Left kidney (tissue), 2 donors: ENCODE results near the gene MRAP. TPM values are rescaled to one million over a fixed set of nuclear protein-coding genes. Genes with fewer than 3 reads are reported as not detected.
A peak's percentile ranks its signal among the peaks of the same experiment; 100 is the strongest.
"Not testable (repeated sequence)": the region's sequence is repeated elsewhere in the genome, so short reads cannot be mapped to it uniquely, and the experiment has no call there.

Source experiments
- DNase-seq: peaks from one replicate; pipeline ENCODE4 v3.0.0-alpha.2; 2013
- polyA plus RNA-seq: library from polyadenylated mRNA; unstranded; fragments of 120-200 nt; gene quantifications from one replicate; pipeline ENCODE4 v1.2.1, GENCODE V29; 2013; ENCODE audit not compliant: insufficient read length

MRAP gene
- polyA plus RNA-seq, 1 donor, result 0.33 TPM

DNA sequence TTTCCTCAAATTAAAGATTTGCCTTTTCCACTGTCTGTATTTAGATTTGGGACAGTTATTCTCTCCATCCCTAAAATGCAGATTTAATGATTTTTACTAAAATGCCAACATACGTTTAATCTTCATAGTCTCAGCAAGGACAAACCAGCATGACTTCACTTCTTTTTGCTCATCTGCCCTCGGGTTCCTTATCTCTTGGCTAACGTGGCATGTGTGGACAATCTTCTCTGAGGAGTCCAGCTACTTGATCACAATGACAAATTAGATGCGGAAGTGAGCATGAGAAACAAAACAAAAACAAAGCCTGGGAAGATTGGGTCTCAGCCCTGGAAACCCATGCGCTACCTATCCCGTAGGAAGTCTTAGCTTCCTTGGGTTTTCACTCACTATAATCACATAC lies 1.0 kb downstream of the MRAP start:
- DNase-seq, result no peak

DNA sequence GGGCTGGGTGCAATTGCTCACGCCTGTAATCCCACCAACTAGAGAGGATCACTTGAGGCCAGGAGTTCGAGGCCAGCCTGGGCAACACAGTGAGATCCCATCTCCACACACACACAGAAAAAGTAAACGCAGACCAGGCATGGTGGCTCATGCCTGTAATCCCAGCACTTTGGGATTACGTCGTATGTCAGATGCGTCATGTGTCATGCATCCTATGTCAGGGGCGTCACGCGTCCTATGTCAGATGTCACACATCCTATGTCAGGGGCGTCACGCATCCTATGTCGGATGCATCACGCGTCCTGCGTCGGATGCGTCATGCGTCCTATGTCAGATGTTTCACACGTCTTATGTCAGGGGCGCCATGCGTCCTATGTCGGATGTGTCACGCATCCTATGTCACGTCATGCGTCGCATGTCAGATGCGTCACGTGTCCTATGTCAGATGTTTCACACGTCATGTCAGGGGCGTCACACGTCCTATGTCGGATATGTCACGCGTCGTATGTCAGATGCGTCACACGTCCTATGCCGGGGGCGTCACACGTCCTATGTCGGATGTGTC lies 1.5 kb downstream of the MRAP start:
- no peak for DNase-seq

DNA sequence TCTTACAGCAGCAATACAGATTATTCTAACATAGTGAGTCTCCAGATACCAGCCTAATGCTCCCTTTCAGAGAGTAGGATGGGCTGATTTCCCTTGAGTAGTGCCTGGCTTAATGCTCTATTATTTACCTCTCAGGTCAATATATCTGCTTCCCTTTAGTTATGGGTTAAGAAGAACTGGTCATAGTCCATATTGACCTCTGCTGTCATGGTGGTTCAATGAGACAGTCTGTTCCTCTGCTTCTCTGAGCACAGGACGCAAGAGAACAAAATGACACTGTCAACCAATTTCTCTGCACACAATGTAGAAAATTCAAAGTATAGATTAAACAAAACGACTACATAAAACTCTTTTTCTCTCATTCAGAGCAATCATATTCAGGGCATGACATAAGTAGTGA lies 2.9 kb downstream of the MRAP start:
- DNase-seq, result no peak

DNA sequence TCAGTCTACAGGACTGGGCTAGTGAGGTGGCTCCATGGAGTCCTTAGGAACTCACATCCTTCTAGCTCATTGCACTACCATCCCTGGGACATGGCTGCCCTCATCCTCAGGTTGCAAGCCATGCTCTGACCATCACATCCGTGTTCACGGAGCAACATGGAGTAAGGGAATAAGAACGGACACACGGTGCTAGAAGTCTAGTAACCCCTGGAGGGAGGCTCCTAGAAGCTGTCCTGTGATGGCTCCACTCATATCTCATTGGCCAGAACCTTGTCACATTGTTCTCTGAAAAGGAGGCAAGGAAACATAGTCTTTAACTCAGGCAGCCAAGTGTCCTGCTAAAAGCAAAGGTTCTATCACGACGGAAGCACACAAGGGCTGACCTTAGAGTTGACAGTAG lies 3.9 kb downstream of the MRAP start:
- no peak for DNase-seq

DNA sequence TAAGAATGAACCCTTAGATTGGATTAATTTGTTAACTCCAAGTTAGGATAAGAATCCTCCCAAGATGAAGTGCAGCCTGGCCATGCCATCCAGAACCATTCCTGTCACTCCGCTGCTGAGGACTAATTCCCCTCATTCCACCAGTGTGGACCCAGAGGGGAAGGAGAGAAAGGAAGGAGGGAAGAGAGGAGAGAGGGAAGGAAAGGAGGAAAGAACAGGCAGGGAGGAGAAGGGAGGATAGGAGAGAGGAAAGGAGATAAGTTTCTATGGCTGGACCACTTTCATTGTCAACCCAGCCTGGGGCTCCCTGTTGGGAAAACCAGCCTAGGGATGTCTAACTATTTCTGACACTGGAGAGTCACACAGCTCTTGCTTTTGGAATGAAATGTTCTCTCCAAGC lies 4.7 kb downstream of the MRAP start:
- no peak for DNase-seq

DNA sequence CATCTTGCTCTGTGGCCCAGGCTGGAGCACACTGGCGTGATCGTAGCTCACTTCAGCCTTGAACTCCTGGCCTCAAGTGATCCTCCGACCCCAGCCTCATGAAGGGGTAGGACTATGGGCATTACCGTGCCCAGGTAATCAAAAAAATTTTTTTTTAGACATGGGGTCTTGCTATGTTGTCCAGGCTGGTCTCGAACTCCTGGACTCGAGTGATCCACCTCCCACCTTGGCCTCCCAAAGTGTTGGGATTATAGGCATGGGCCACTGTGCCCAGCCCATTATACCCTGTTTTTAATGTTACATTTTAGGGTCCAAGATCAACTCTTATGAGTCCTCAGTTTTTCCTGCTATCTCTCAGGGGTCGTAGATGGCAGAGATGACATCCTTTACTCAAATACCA lies 6.3 kb downstream of the MRAP start:
- DNase-seq, result no peak

DNA sequence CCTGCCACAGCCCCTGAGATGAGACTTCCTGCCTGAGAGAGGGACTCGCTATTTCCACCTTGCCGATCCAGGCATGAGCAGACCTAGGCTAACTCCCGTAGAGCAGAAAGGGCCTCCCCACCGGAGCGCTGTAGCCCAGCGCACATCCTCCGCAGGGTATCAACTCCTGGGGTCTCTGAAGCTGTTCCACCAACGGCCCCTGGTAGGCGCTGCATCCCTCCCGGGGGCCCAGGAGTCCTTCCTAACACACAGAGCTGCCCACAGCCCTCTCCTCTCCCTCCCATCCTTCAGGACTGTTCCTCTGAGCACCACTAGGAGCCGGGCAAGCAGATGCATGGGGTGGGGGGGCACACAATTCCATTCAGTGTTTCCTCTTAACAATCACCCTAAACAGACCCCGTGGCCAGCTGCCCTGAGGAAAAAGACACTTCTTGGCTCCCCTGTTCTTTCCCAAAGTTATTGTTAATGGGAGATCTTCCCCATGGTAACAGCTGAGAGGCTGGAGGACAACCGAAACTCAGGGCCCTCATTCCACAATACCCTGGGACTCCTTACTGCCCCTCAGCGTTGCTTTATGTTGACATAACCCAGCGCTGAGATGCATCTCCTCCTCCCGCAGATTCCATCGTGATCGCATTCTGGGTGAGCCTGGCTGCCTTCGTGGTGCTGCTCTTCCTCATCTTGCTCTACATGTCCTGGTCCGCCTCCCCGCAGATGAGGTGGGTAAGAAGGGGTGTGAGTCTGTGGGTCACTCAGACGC lies 7.5 kb downstream of the MRAP start:
- DNase-seq, result peak; percentile 7

DNA sequence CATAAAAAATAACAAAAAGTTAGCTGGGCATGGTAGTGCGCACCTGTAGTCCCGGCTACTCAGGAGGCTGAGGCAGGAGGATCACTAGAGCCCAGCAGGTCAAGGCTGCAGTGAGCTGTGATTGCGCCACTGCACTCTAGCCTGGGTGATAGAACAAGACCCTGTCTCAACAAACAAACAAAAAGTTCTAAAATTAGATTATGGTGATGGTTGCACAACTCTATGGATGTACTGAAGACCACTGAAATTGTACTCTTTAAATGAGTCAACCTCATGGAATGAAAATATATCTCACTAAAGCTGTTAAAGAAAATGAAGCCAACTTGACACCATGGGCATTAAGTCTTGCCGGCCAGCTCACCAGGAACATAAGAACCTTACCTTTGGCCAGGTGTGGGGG lies 9.1 kb downstream of the MRAP start:
- DNase-seq, result no peak

DNA sequence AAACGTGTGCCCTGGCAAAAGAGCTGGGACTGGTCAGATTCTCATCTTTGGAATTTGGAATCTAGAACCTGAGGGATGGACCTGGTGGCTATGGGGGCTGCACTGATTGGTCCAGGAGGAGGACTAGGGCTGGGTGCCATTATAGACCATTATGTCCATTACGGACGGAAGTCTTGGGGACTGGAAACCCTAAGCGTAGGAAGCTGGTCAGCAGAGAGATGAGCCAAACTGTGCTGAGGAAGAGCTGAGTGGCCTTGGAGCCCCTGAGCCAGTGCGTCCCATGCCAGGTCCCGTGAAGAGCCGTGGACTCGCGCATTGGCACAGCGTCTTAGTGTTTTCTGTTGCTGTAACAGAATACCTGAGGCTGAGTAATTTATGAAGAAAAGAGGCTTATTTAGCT lies 10.0 kb downstream of the MRAP start:
- no peak for DNase-seq

DNA sequence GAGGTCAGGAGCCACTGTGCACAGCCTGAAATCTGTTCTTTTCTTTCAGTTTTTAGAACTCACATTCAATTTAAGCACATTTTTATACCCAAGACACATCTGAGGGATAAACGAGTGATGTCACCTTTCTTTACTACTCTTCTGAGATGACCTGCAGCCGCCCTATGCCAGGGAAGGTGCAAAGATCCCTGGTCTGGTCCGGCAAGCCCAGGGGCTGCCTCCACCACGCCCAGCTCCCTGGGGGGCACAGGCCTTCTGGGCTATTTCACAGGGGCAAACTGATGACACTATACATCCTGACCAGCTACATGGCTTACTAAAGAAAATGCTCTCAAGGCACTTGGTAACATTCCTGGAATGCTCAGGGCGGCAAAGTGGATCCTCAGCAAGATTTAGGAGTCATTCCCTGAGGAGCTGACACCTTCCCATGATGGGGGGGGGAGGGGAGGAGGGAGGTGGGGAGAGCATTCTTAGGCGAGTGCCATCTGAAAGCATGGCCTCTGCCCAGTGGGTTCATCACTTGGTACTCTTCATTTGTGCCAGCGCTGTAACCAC lies 11.3 kb downstream of the MRAP start:
- DNase-seq, result no peak

DNA sequence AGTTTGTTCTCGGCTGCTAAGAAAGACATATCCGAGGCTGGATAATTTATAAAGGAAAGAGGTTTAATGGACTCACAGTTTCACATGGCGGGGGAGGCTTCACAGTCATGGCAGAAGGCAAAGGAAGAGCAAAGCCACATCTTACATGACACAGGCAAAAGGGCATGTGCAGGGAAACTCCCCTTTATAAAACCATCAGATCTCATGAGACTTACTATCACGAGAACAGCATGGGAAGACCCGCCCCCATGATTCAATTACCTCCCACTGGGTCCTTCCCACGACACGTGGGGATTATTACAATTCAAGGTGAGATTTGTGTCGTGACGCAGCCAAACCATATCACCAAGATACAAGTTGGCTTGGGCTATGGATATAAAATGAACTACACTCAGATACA lies 12.3 kb downstream of the MRAP start:
- DNase-seq, result not testable (repeated sequence)

DNA sequence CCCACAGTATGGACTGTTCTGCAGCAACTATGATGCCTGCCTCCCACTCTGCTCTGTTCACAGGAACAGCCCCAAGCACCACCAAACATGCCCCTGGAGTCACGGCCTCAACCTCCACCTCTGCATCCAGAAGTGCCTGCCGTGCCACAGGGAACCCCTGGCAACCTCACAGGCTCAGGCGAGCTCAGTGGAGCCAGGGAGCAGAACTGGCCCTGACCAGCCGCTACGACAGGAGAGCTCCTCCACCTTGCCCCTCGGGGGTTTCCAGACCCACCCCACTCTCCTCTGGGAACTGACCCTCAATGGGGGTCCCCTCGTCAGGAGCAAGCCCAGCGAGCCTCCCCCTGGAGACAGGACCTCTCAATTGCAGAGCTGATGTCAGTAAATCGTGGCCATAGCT lies 13.0 kb downstream of the MRAP start:
- DNase-seq, result no peak

DNA sequence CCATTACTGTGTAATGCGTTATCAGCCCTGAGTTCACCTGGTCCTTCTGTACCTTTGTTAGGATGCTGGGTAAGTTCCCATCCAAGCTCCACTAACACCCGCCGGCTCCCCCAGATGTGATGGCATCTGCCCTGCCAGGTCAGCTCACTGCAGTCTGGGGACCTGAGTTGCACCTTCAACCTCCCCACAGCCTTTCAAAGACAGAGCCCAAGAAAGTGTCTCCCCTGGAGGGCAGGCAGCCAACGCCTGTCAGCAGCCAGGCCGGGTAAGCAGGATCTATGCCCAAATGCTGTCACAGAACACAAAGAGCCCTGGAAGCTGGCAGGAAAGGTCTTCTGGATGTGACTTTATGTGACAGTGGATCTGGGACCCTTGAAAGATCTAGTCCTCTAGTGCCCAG lies 13.7 kb downstream of the MRAP start:
- DNase-seq, result no peak

DNA sequence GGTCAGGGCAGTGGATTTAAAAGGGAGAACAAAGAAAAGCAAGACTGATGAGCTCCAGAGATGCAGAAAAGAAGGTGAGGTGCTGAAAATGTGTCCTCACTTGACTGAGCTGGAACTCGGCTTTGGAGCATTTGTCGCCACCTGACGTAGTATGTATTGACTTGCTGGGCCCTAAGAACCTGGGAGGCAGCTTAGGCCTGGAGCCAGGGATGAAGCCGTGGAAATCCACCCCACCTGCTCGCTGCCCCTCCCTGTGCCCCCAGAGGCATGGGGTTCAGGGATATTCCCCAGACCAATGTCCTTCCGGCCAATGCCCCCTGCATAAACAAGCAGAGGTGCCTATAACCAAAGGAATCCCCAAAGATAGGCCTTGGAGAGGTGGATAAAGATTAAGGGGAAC lies 14.3 kb downstream of the MRAP start:
- no peak for DNase-seq

DNA sequence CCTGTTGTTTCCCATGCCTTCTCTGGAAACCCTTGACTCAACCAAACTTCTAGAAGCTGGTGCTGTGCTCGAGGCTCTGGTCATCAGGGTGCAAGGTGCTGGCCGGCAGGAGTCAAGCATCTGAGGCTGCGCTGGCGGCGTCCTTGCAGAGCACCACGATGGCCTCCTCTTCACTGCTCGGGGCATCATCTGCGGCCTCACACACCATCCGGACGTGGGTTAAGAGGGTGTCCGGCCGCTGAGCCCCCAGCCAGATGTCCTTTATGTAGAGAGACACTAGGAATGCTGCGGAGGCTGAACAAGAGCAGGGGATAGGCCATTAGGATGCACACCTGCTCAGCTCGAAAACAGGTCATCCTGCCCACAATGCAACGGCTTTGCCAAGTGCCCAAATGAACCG lies 16.2 kb downstream of the MRAP start:
- DNase-seq, result no peak

DNA sequence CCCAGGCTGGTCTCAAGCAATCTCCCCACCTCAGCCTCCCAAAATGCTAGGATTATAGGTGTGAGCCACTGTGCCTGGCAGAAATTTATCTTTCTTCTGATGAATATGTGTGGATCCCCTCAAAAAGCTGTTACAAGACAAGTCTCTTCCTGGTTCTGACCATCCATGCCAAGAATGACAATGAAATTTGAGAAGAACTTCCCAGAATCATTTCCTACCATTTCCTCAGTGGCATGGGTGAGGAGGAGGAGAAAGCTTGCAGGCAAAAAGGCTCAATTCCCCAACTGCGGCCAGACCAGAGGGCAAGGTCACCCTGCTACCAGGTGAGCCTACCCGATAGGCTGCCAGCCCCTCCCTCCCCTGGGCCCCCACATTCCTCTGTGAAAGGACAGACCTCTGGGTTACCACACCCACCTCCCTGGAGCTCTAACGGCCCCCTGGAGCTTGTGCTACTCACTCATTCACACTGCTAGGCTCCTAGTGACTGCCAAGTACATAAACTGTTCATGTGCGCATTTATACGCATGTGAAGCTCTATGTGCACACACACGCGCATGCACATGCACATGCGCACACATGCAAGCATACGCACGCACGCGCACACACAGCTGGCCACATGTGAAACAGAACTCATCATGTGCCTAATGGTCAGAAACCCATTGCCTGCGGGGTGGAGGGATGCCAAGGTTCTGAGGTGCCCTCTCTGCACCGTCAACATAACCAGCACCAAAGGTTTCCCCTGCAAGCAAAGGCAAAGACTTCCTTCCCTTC lies 17.0 kb downstream of the MRAP start:
- DNase-seq, result no peak

DNA sequence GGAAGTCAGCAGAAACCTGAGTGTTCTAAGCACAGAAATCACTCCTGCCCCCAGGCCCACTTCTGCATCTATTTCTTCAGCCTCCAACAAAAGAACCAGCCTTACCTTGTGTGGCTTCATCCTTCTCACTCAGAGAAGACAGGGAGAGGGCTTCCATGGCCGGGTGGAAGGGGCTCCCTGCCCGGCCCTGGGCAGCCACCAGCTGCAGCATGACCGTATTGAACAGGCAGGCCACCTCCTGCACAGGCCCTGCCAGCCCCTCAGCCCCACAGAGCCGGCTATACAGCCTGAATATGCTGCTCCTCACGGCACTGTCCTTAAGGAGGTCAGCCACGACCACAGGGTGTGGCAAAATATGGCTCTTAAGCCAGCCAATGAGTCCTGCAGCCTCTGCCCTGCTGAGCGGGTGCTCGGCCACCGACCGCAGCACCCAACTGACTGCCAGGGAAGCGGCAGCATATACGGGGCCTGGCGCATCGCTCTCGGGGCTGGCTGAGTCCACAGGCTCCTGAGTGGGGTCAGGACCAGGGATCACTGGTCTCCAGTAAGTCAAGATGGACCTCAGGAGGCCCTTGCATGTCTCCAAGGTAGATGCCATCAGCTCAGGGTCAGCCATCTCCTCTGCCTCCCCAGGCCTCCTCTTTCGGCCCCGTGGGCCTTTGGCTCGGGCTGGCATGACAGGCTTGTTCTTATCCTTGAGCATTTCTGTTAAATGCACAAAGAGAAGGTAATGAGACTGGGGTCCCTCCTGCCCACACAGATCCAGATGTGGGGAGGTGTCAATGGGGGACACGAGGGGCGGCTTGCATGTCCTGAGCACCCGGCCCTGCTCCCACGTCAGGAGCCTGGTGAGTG lies 17.9 kb downstream of the MRAP start:
- no peak for DNase-seq

DNA sequence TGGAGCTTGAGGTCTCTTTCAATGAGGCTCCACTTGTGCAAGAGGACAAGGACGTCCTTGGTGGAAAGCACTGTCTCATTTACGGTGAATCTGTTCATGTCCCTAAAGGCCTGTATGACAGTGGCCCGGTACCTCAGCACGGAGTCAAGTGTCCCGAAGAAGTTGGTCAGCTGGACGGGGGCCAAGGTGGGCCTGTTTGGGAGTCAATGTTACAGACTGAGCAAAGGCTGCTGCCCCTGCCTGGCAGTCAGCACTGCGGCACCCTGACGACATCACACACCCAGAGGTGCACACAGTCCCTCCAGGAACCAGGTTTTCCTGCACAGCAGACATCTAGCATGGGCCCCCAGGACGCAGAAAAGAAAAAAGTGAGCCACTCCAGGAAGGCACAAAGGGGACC lies 19.1 kb downstream of the MRAP start:
- DNase-seq, result no peak

DNA sequence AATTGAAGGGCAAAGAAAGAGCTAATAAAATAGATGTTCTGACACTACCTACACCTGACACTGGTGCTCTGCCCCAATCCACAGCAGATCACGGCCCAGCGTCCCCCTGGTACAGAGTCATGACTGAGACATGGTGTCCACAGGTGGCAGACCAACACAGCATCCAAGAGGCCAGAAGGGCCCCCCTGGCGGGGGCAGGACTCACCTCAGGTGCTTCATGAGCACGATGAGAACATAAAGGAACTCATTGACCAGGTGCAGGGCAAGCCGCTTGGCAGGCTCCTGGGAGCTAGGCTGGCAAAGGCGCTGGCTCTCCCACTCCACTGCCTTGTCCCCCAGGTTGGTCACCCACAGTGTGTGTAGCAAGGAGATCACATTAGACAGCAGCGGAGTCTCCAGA lies 20.4 kb downstream of the MRAP start:
- DNase-seq, result no peak

DNA sequence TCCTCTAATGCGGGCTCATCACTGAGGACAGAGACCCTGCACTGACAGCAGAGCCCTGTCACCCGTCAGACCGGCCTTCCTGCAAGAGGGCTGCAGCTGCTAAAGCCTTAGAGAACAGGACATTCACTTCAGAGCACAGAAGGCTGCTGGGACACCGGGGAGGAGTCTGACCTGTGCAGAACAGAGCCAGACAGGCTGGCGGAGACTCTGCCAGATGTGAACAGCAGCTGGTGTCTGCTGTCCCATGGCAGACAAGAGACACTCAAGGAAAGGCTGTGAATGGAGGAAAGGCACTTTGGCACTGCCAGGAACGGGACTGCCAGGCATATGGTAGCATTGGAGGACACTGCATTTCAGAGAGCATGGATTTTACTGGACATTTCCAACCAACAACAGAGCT lies 21.4 kb downstream of the MRAP start:
- no peak for DNase-seq

DNA sequence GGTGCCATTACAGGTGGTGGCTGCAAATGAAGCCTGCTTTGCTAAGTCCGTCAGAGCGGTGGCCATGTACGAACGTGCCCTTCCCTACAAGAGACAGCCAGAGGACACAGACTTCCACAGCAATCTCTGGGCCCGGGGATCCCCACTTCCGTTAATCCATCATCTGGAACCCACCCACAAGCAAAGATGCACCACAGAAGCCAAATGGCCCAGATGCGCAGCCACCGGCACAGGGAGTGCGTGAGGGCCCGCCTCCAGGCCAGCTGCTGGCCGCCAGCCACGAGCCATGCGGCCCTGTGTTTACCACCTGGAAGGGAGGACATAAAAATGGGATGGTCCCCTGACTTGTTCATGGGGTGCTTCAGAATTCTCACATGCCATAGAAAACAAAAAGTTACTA lies 22.1 kb downstream of the MRAP start:
- DNase-seq, result no peak

DNA sequence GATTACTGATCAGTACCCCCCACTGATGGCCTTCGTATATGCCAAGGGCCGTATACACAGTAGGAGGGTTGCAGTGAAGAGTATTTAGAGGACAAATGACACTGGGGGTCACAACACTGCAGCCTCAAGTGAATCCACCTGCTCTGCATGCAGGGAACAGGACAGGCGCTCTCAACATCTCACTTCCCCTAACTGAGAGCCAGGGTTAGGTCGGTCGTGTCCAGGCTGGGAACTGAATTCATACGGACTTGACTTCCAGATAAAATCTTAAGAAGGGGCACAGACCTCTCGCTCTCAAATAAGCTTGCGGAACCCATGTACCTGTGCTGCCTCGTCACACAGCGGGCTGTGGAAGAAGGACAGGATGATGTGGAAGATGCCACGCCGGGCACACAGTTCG lies 22.8 kb downstream of the MRAP start:
- no peak for DNase-seq
